Dedifferentiated amniotic fluid mesenchymal stem cell (primary cell): ENCODE data around the gene NUDT12.
A peak's percentile ranks its signal among the peaks of the same experiment; 100 is the strongest.

Experiments
- DNase-seq: peaks from one replicate; pipeline ENCODE4 v3.0.0-alpha.2; 2016; ENCODE audit errors: extremely low spot score

The NUDT12 gene

DNA sequence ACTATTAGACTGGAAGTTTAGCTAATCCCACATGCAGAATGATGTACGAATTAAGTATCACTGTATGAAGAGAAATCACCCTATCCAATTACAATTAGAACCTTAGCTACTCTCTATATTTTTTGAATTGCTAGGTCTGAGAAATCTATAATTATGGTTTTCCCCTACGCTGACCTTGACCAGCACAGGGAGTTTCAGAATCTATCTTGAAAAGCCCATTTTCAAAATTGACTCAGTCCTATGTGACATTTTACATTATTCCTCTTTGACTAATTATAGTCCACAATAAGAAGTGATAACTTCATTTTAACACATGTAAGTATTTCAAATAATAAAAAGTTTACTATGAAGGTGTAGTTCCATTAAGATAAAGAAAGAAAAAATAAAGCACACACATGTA, 21.5 kb downstream of the NUDT12 start:
- no peak for DNase-seq

DNA sequence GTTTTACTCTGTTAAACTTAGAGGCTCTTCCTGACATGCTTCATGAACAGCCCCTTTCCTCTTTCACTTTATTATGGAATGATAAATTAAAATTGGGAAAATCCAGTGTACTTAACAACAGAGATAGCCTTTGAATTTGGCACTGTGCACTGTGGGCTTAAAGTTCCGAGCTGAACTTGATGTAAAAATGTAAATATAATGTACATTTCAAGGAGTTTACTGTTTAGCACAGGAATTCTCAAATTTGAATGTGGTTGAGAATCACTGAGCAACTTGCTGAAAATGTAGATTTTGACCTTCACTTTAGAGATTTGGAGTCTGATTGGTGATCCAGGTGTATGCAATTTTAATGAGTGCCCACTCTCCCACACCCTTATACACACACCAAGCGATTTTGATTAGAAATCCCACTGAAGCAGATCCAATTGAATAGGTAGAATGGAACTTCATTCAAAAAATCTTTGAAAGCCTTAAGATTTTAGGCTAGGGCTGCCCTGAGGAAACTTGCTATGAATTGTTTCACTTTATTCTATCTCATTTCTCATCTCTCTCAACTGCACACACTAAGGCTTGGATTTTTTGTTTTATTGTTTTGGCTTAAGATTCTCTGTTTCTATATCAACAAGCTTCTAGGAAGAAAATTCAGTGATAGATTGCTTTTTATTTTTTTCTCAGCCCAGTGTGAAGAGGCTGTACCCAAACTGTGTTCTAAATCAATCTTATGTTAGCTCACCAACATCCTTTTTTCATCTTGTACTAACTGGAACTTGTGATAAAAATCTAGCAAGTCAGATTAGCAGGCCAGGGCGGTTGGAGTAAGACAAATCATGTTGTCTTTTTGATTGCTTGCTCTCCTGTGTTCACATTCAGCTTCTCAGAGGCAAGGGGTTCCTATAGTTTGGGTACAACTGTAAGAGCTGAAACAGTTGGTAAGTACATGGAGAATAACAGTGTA, 22.9 kb downstream of the NUDT12 start:
- no peak for DNase-seq

DNA sequence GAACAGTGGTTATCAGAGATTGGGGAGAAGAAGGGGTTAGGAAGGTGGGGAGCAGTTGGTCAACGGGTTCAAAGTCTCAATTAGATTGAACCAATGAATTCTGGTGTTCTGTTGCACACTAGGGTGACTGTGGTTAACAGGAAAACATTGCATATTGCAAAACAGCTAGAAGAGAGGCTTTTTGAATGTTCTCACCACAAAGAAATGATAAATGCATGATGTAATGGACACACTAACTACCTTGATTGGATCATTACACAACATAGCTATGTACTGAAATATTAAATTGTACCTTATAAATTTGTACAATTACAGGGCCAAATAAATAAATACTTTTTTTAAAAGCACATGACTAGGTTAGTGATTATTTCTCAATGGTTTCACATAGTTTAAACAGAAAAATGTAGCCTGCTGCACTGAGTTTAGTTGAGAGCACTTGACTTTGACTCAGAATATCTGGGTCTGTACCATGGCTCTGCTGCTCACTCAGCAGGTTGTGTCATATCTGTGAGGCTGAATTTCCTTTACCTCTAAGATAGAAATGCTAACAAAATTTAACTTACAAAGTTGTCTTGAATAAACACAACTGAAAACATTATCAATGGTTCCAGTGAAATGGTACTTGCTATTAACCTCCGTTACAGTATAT, 30.4 kb downstream of the NUDT12 start:
- DNase-seq = no peak

DNA sequence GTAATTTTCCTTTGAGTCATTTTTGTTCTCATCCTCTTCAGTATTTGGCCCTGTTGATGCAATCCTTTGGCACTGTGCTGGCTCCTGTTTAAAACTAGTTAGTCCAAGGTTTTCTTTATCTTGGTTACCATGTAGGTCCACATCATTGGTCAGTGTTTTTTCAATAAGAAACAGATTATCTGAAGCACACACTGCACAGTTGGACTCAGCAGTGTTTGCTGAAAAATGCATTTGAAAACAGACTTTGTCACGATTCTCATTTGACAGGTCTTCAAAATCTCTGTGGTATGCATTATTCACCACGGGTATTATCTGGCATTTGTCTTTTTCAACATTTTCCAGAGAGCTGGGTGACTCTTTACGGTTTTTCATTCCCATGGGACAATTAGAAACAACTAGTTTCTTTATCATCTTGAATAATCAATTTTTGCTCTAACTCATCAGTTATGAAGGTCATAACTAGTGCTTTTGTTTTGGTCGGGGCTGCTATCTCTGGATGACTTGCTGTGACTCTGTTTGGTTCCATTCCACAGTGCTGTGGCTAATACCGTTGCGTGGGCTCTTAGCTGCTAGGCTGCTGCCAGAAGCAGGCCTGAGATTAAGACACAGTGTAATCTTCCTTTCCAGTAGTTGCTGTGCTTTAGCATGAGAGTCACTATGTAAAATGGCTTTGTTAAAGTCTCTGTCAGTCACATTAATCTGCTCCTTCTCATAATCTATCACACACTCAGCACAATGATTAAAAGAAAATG, 36.2 kb downstream of the NUDT12 start:
- DNase-seq = peak; percentile 76

DNA sequence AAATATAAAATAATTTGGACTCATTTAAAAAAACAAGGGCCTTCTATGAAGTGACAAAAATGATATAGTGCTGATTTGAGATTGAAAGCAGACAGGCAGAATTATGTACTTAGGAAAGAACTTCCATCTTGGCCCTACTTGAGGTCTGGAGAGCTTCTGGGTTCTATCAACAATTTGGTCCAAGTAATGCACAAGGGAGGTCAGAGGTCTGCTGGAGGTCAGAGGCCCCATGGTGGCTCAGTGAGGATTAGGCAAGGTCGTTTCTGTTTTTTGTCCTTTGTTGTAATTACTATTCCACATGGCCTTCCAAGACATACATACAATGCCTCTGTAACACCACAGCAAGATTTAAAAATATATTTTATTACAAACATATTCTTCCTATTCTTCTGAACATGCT, 37.2 kb downstream of the NUDT12 start:
- no peak for DNase-seq

DNA sequence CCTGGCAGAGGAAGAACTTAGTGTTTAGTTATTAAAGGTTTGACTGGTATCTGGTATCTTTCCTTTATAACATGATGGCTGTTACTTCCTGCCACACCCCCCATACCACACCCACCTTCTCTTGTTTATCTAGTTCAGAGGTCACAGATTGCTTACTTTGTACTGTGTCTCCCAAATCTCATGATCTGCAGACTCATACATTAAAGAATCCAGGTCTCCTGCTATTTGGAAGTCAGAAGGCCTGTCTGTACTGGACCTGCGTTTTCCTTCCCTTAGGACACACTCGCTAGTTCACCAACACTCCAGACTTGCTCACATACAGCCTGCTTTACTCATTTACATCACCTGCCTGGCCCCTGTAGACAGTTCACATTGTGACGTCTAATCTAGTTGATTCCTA, 39.3 kb downstream of the NUDT12 start:
- DNase-seq = no peak

DNA sequence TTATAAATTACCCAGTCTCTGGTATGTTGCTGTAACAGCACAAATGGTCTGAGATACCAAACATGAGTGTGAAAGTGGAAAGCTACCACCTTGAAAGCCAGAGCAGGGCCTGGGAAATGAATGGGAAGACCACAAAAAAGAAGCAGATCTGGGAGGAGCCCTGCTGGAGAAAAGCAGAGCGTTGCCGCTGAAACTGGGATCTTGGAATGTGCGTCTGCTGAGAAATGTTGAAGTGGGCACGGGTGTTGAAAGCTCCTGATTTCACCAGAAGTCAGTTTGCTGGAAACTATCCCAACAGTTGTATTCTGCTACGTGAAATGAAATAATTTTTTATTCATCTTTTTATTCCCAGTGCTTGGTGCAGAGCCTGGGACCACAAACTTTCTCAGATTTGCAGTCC, 40.0 kb downstream of the NUDT12 start:
- DNase-seq = no peak

DNA sequence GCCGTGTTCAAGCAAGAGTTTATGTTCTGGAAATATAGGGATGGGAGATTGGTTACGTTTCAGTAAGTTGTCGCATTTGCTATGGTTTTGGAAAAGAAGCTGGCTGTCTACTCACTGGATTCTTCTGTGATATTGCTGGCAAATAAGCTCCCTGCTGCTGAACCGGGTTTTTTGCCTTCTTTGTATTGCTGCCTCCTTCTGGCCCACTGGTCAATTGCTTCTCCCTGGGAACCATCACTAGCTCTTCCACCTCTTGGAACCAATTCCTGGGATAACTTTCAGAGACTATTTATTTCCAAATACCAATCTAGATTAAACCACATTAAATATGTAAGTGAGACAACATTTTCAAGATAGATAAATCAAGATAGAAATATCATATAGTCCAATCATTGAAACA, 43.0 kb downstream of the NUDT12 start:
- DNase-seq = no peak

DNA sequence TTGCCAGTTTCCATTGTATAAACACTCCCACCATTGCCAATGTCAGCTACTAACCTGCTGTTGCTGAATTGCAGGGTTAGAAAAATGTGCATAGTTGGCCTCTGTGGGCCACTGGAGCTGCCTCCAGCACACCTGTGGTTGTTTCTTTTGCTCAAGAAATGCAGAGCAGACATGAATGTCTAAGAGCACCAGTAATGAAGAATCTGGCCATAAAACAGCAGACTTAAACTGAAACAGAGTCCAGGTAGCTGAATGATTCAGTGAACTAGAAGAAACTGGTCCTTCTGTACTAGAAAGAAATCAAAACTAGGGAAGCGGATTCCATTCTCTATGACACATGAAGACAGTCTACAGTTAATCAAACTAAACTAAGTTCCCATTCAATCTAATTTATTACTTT, 48.2 kb downstream of the NUDT12 start:
- no peak for DNase-seq

DNA sequence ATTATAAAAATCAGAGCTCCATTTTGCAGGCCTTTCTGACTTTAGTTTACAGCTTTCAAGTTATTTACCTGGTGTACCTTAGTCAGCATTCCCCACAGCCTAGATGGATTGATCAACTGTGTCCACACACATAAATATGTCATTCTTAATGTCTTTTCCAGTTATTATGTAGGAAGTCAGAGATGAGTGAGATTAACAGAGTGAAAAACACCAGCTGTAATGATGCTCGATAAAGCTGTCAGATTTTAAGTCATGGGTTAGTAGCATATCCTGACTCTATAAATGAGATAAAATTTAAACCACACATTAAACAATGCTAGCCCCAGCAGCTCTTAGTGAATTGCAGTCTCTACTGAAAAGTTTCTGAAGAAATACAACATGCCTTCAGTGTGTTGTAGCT, 48.9 kb downstream of the NUDT12 start:
- no peak for DNase-seq

DNA sequence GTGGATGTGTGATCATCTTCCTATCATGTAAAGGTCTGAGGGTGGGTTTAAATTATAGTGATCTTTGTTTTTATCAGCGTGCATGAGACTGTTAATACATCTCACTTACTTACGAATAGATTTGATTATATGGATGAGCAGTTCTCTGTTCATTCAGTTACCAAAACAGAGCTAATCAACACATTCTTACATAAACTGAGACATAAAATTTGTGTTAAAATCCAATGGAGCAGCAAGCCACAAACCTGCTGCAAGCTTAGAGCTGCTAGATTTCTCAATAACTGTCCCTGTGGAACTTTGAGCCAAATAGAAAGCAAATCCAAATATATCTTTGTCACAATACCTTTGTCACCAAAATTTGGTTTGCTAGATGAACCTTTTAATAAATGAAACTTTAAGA, 50.1 kb downstream of the NUDT12 start:
- DNase-seq = no peak

DNA sequence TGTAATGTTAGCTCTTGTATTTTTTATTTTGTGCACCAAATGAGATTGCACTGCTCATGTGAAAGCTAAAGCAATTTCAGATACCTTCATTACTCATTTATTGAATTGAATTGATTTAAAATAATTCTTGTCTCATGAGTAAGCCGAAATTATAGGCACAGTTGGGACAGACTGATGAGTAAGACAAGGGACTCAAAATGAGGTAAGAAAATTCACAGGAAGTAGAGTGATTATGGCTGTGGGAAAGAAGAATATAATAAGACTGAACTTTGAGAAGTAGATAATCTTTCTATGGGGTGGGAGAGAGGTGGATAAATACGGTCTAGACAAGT, 51.1 kb downstream of the NUDT12 start:
- DNase-seq = no peak

DNA sequence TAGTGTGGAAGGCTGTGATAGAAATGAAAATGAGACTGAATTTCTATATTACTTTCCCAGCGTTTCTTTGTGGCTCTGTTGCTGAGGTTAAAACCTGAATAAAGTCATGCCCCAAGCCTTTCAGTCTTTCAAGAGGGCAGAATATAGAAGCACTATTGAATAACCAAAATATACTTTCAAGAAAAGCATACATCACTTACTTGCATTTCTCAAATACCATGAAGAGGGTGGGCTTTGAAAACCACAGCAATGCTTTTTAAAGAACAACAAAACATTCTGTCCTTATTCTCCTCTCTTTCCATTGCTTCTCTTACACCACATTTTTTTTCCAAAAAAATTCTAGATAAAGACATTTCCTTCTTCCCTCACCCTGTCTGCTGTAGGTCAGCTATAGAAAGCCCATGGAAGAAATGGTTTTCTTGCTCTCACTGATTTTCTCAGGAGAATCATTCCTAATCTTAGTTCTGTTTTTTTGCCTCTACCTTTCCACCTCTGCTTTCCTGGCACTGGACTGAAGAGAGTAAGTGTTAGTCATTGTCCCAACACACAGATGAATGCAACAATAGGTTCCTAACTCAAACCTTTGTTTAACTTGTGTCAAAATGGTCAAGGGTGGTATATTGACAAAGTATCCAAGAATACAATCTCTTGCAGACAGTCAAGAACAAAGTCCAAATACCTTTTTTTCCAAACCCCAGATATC, 51.6 kb downstream of the NUDT12 start:
- no peak for DNase-seq

DNA sequence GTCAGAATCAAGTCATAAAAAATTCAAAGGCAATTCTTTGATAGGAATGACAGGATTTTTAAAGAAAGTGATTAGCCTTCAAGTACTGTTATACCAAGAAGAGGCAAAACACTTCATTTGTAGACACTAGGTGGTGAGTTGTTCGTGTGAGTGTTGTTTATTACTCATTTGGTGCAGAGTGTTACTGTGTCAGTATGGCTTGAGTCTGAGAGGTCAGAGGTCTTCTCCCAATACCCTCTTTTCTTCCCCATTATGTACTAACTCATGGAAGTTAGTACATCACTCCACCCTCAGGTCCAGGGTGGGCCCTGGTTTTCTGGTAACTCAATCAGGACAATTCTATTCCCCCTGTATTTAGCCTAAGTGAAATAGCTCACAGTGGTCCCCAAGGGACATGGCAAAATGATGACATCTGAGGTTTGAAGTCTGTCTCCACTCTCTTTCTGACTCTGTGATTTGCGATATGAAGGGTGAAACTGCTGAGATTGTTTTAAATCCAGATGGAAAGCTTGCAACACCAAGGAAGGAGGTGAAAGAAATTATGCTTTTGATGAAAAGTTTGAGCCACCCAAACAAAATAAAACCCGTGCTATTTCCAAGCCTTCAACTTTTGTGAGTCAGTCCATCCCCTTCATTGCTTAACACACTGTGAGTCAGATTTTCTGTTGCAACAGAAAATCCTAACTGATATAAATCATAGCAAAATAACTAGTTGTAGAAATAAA, 56.8 kb downstream of the NUDT12 start:
- DNase-seq = peak; percentile 88

DNA sequence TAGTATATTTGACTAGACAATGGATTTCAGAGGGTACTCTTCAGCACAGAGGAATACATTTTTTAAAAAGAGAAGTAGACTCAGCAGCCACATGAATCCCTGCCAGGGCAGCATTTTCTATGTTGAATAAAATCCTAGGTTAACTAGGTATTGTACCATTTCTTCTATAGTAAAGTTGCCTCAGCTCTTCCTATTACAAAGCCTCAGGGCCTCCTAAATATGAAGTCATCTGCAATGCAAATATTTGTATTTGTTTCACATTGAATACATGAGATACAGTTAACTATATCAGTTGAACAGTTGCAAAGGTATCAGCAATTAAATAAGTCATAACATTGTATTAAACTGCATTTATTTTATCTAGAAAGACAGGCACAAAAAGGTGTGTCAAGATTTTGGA, 59.5 kb downstream of the NUDT12 start:
- DNase-seq = no peak

DNA sequence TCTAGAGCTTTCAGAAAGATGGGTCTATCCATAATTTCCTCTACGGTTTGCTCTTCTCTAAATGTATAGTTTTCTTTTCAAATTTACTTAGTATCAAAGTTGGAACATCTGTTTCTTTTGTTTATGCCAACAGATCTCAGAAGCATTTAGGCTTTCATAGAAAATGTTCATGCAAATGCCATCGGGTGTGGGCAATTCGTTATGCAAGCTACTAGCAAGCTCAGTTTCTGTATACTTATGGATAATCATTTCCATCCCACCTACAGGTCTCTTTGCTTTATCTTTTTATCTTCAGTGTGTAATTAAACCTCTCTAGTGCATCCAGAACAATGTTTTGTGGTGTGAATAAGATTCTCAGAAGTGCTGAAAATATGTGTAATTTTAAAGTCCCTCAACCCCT, 59.9 kb downstream of the NUDT12 start:
- no peak for DNase-seq
